ENCODE data around the gene ELAVL2. TPM values are rescaled to one million over a fixed set of nuclear protein-coding genes. Genes with fewer than 3 reads are reported as not detected.

Gene ELAVL2
- total RNA-seq, 1 donor from 2014 or later, result 11.6 TPM

- no peaks in the 10 kb centered on the region for H3K27me3 Mint-ChIP-seq
- H3K4me3 Mint-ChIP-seq, result no peak overlapping the region
- DNase-seq (ENCODE audit: extremely low spot score, unreplicated experiment), result no peak
- TF ChIP-seq CTCF (conservative IDR thresholded peaks at IDR 0.05), result no peak
- no peaks in the 10 kb centered on the region for H3K4me1 Mint-ChIP-seq (ENCODE audit: unreplicated experiment)
- no peak overlapping the region for H3K27ac Mint-ChIP-seq
- H3K9me3 Mint-ChIP-seq, result no peaks in the 10 kb centered on the region
- no peaks in the 10 kb centered on the region for H3K36me3 Mint-ChIP-seq
Measured at GRCh38 chr9:23674016-23674585, 151.9 kb downstream of the ELAVL2 start.

GRCh38 chr9:23672151-23672550, 153.9 kb downstream of the ELAVL2 start:
- H3K36me3 Mint-ChIP-seq, result no peaks in the 10 kb centered on the region
- TF ChIP-seq CTCF (conservative IDR thresholded peaks at IDR 0.05), result no peak
- no peaks in the 10 kb centered on the region for H3K9me3 Mint-ChIP-seq
- H3K27me3 Mint-ChIP-seq, result no peaks in the 10 kb centered on the region
- H3K27ac Mint-ChIP-seq, result no peak overlapping the region
- no peaks in the 10 kb centered on the region for H3K4me1 Mint-ChIP-seq (ENCODE audit: unreplicated experiment)
- H3K4me3 Mint-ChIP-seq, result no peak overlapping the region
- DNase-seq (ENCODE audit: extremely low spot score, unreplicated experiment), result no peak

GRCh38 chr9:23669776-23670175, 156.3 kb downstream of the ELAVL2 start:
- Mint-ChIP-seq H3K36me3 (no peaks in the 10 kb centered on the region), H3K4me3 (no peak overlapping the region), H3K27me3 (no peaks in the 10 kb centered on the region), H3K4me1 (ENCODE audit: unreplicated experiment) (no peaks in the 10 kb centered on the region), H3K27ac (no peak overlapping the region), H3K9me3 (no peaks in the 10 kb centered on the region)
- no peak for DNase-seq (ENCODE audit: extremely low spot score, unreplicated experiment)
- TF ChIP-seq CTCF (conservative IDR thresholded peaks at IDR 0.05), result no peak

- TF ChIP-seq CTCF (conservative IDR thresholded peaks at IDR 0.05), result no peak
- H3K36me3 Mint-ChIP-seq, result no peaks in the 10 kb centered on the region
- no peak for DNase-seq (ENCODE audit: extremely low spot score, unreplicated experiment)
- no peaks in the 10 kb centered on the region for H3K4me1 Mint-ChIP-seq (ENCODE audit: unreplicated experiment)
- H3K27me3 Mint-ChIP-seq, result no peaks in the 10 kb centered on the region
- no peak overlapping the region for H3K27ac Mint-ChIP-seq
- no peak overlapping the region for H3K4me3 Mint-ChIP-seq
- H3K9me3 Mint-ChIP-seq, result no peaks in the 10 kb centered on the region
Measured at GRCh38 chr9:23665635-23666034, 160.4 kb downstream of the ELAVL2 start.

- no peaks in the 10 kb centered on the region for H3K27me3 Mint-ChIP-seq
Measured at GRCh38 chr9:23665051-23665450, 161.0 kb downstream of the ELAVL2 start.

More at GRCh38 chr9:23665051-23665450, 161.0 kb downstream of the ELAVL2 start:
- Mint-ChIP-seq H3K36me3 (peaks cover 3% of the 10 kb centered on the region), H3K4me3 (no peak overlapping the region), H3K27ac (no peak overlapping the region), H3K4me1 (ENCODE audit: unreplicated experiment) (no peaks in the 10 kb centered on the region), H3K9me3 (no peaks in the 10 kb centered on the region)
- TF ChIP-seq CTCF (conservative IDR thresholded peaks at IDR 0.05), result no peak
- DNase-seq (ENCODE audit: extremely low spot score, unreplicated experiment), result no peak
